Kidney (tissue), 14 donors: ENCODE data around the gene RAB3B. TPM values are rescaled to one million over a fixed set of nuclear protein-coding genes. Genes with fewer than 3 reads are reported as not detected.

Experiments used
- DNase-seq, 5 donors: peaks; one replicate each; pipeline ENCODE4 v3.0.0-alpha.2; 2013 to 2020
- FAIRE-seq: peaks from 2 replicates; lab custom pipeline; 2012; peaks lifted over from hg19 to GRCh38; lab: Jason Lieb, UNC
- H3K27ac ChIP-seq, 2 donors: one replicate each; pipeline ENCODE4 v1.7.0; 2013; ENCODE audit warnings: low read depth in 2 of 2, low read length in 2 of 2, inconsistent platforms in 1 of 2
- H3K27me3 ChIP-seq: one replicate; pipeline ENCODE4 v1.7.1; 2013; ENCODE audit warnings: low read length, inconsistent platforms; ENCODE audit not compliant: control insufficient read depth, insufficient read depth
- H3K36me3 ChIP-seq, 3 donors: one replicate each; pipeline versions ENCODE4 v1.7.0 to v1.7.1; 2013; ENCODE audit warnings: low read length in 3 of 3, control low read depth in 1 of 3, inconsistent platforms in 1 of 3; ENCODE audit not compliant: insufficient read depth in 3 of 3, control insufficient read depth in 2 of 3
- H3K4me1 ChIP-seq, 3 donors: one replicate each; pipeline versions ENCODE4 v1.7.0 to v1.7.1; 2013; ENCODE audit warnings: low read length in 3 of 3, inconsistent platforms in 1 of 3, low read depth in 1 of 3; ENCODE audit not compliant: control insufficient read depth in 2 of 3, insufficient read depth in 2 of 3
- H3K4me3 ChIP-seq, 3 donors: one replicate each; pipeline versions ENCODE4 v1.7.0 to v1.8.1; 2013; ENCODE audit warnings: low read length in 3 of 3, control low read depth in 1 of 3, inconsistent platforms in 1 of 3
- H3K9ac ChIP-seq, 3 donors: one replicate each; pipeline versions ENCODE4 v1.7.0 to v1.7.1; 2013; ENCODE audit warnings: low read length in 3 of 3, control low read depth in 1 of 3, inconsistent platforms in 1 of 3
- H3K9me3 ChIP-seq, 3 donors: one replicate each; pipeline versions ENCODE4 v1.7.0 to v1.7.1; 2013; ENCODE audit warnings: low read length in 3 of 3, control low read depth in 1 of 3, inconsistent platforms in 1 of 3; ENCODE audit not compliant: control insufficient read depth in 2 of 3, insufficient read depth in 1 of 3
- CTCF ChIP-seq: IDR thresholded peaks from 3 replicates; pipeline ENCODE4 v1.5.1; 2012; ENCODE audit warnings: mild to moderate bottlenecking, moderate library complexity, borderline replicate concordance; ENCODE audit not compliant: insufficient read depth; ENCODE audit errors: extremely low read depth
- intact Hi-C: fragments of 100-400 bp; cut with DNase I; formaldehyde crosslinking; loops from one replicate; pipeline ENCODE4 v1.11.1; 2022
- polyA plus RNA-seq: library from polyadenylated mRNA; stranded (reverse); fragments of 350-450 nt; fragmentation: Illumina TruSeq; extraction: RNeasy Lipid Tissue Mini Kit (QIAGEN cat#74804); gene quantifications from one replicate; pipeline ENCODE4 v1.2.3, GENCODE V29; 2014; ENCODE audit warnings: low read depth, low replicate concordance; ENCODE audit not compliant: insufficient read depth
- total RNA-seq: library from RNA; stranded (reverse); fragmentation: NEBNext Ultra II Directional; extraction: Animal tissue kit (Norgen Biotek cat#: 25700); gene quantifications from one replicate; pipeline ENCODE4 v1.2.1, GENCODE V29; 2021
- donor health status: control.
- donor health status: control.
- donor health status: control.
- donor health status: control.
- donor health status: control.
- donor health status: DM: yes; HTN: yes; CAD: no.
- donor health status: Normal renal cell carcinoma (clear cell type).

Gene RAB3B
- total and polyA plus RNA-seq, 2 donors from 2014 or later: 0.60 to 0.72 TPM

- Histone ChIP-seq H3K9me3 (no peaks in the 10 kb centered on the region), H3K9ac (peak within 1 kb of the TSS; percentile 95 to 99 (median 95)), H3K4me1 (peaks cover 0 to 6% (median 4%) of the 10 kb centered on the region in 3 donors), H3K27ac (peak within 1 kb of the TSS; percentile 95 to 98), H3K27me3 (no peaks in the 10 kb centered on the region), H3K4me3 (peak within 1 kb of the TSS; percentile 92 to 98 (median 96)), H3K36me3 (no peaks in the 10 kb centered on the region)
- peak; percentile 100 for DNase-seq
- no peak for TF ChIP-seq CTCF
- intact Hi-C loops: no loop called here
- FAIRE-seq: peak; percentile 98
Measured at GRCh38 chr1:51878616-51879336, 111.7 kb downstream of the RAB3B start, which contains the start of gene NRDC. Gene NRDC, minus strand, starts transcription at chr1:51878727. Its CDS starts 112 bp downstream, at chr1:51878615.

- Histone ChIP-seq H3K9ac (peak overlapping the region; percentile 67 to 99 (median 95)), H3K36me3 (no peaks in the 10 kb centered on the region), H3K4me1 (peaks cover 0 to 6% (median 4%) of the 10 kb centered on the region in 3 donors), H3K27me3 (no peaks in the 10 kb centered on the region), H3K9me3 (no peaks in the 10 kb centered on the region), H3K4me3 (peak overlapping the region; percentile 73 to 93 (median 92)), H3K27ac (peak overlapping the region; percentile 95 to 98)
- TF ChIP-seq CTCF: no peak
- DNase-seq (no peak), FAIRE-seq (no peak)
- intact Hi-C loops: no loop called here
Measured at GRCh38 chr1:51878308-51878615, 112.2 kb downstream of the RAB3B start.

GRCh38 chr1:51877434-51878307 lies 112.8 kb downstream of the RAB3B start:
- intact Hi-C loops: no loop called here
- Histone ChIP-seq H3K9ac (peak overlapping the region; percentile 67 to 99 (median 95)), H3K9me3 (no peaks in the 10 kb centered on the region), H3K4me1 (peaks cover 0 to 6% (median 4%) of the 10 kb centered on the region in 3 donors), H3K27ac (peak overlapping the region; percentile 95 to 98), H3K27me3 (no peaks in the 10 kb centered on the region), H3K4me3 (peak overlapping the region; percentile 73 to 93 (median 92)), H3K36me3 (no peaks in the 10 kb centered on the region)
- FAIRE-seq (no peak), DNase-seq (peak in 2 of 5 donors; percentile 60 to 75)
- TF ChIP-seq CTCF: no peak
